Activated naive CD4-positive, alpha-beta T cell treated with anti-CD3 and anti-CD28 coated beads for 36 hours (primary cell): ENCODE measurements around the gene UTS2R. TPM values are rescaled to one million over a fixed set of nuclear protein-coding genes. Genes with fewer than 3 reads are reported as not detected.
"Not testable (repeated sequence)": the region's sequence is repeated elsewhere in the genome, so short reads cannot be mapped to it uniquely, and the experiment has no call there.

Experiments
- CTCF ChIA-PET: fragments of 350-600 bp; sonication (Branson Sonifier 250); formaldehyde crosslinking; loops from one replicate; lab custom pipeline; 2021; ENCODE audit warnings: antibody characterized with exemption; lab: Charles Lee
- DNase-seq: peaks from one replicate; pipeline ENCODE4 v3.0.0-alpha.2; 2020
- H3K27ac Mint-ChIP-seq: one replicate; pipeline ENCODE4 v1.8.0; 2021; ENCODE audit warnings: mild to moderate bottlenecking, mixed read lengths
- H3K27me3 Mint-ChIP-seq: one replicate; pipeline ENCODE4 v1.8.0; 2021; ENCODE audit warnings: low read depth, mixed read lengths
- H3K36me3 Mint-ChIP-seq: one replicate; pipeline ENCODE4 v1.8.0; 2021; ENCODE audit warnings: low read depth, mixed read lengths
- H3K4me1 Mint-ChIP-seq: one replicate; pipeline ENCODE4 v1.8.0; 2021; ENCODE audit warnings: low read depth, mixed read lengths
- H3K4me3 Mint-ChIP-seq: one replicate; pipeline ENCODE4 v1.8.0; 2021; ENCODE audit warnings: mild to moderate bottlenecking, moderate library complexity, mixed read lengths
- H3K9me3 Mint-ChIP-seq: one replicate; pipeline ENCODE4 v1.8.0; 2021; ENCODE audit warnings: mixed read lengths
- intact Hi-C: fragments of 100-400 bp; cut with micrococcal nuclease; formaldehyde crosslinking; loops from one replicate; pipeline ENCODE4 v1.15.1; 2023
- total RNA-seq, 2 experiments: library from RNA; stranded (reverse); gene quantifications; one replicate each; pipeline ENCODE4 v1.2.3, GENCODE V29; 2021

Gene UTS2R
- total RNA-seq, 2 experiments from 2014 or later = not detected

GRCh38 chr17:82373731-82374625 is 2.4 kb downstream of the UTS2R start:
- CTCF ChIA-PET = interaction anchor here (0.7 kb wide), 1 partner anchor 95 kb away, joined by 3 read pairs; no protein-coding TSS in a partner anchor
- H3K27me3 Mint-ChIP-seq = peaks cover 45% of the 10 kb centered on the region
- peaks cover 20% of the 10 kb centered on the region for H3K4me1 Mint-ChIP-seq
- no peaks in the 10 kb centered on the region for H3K36me3 Mint-ChIP-seq
- H3K9me3 Mint-ChIP-seq = no peaks in the 10 kb centered on the region
- no peak overlapping the region for H3K4me3 Mint-ChIP-seq
- DNase-seq = no peak
- intact Hi-C loops = no loop called here
- no peak overlapping the region for H3K27ac Mint-ChIP-seq

- no peaks in the 10 kb centered on the region for H3K9me3 Mint-ChIP-seq
- no peak for DNase-seq
- peaks cover 20% of the 10 kb centered on the region for H3K4me1 Mint-ChIP-seq
- peaks cover 40% of the 10 kb centered on the region for H3K27me3 Mint-ChIP-seq
- no peak overlapping the region for H3K4me3 Mint-ChIP-seq
- CTCF ChIA-PET = no interaction called here
- intact Hi-C loops = no loop called here
- H3K27ac Mint-ChIP-seq = no peak overlapping the region
- H3K36me3 Mint-ChIP-seq = no peaks in the 10 kb centered on the region
Observed at GRCh38 chr17:82374626-82375331, 3.2 kb downstream of the UTS2R start.

GRCh38 chr17:82375359-82376041 is 3.9 kb downstream of the UTS2R start:
- CTCF ChIA-PET = no interaction called here
- no peaks in the 10 kb centered on the region for H3K36me3 Mint-ChIP-seq
- peaks cover 18% of the 10 kb centered on the region for H3K4me1 Mint-ChIP-seq
- H3K27me3 Mint-ChIP-seq = peaks cover 42% of the 10 kb centered on the region
- no peak overlapping the region for H3K27ac Mint-ChIP-seq
- no peaks in the 10 kb centered on the region for H3K9me3 Mint-ChIP-seq
- H3K4me3 Mint-ChIP-seq = no peak overlapping the region
- DNase-seq = no peak
- intact Hi-C loops = no loop called here

GRCh38 chr17:82376042-82376730 is 4.6 kb downstream of the UTS2R start:
- Mint-ChIP-seq H3K4me3 (no peak overlapping the region), H3K36me3 (no peaks in the 10 kb centered on the region), H3K9me3 (no peaks in the 10 kb centered on the region), H3K27me3 (peaks cover 37% of the 10 kb centered on the region), H3K4me1 (peaks cover 12% of the 10 kb centered on the region), H3K27ac (no peak overlapping the region)
- intact Hi-C loops = no loop called here
- no peak for DNase-seq
- CTCF ChIA-PET = no interaction called here

- H3K4me1 Mint-ChIP-seq = peaks cover 10% of the 10 kb centered on the region
- peaks cover 40% of the 10 kb centered on the region for H3K27me3 Mint-ChIP-seq
- H3K36me3 Mint-ChIP-seq, intact Hi-C loops, DNase-seq, H3K9me3 Mint-ChIP-seq, H3K4me3 Mint-ChIP-seq, H3K27ac Mint-ChIP-seq: not testable (repeated sequence)
- CTCF ChIA-PET = interaction anchor here (0.6 to 0.7 kb wide), 2 partner anchors 22 to 105 kb away, joined by 3 read pairs; no protein-coding TSS in a partner anchor
Observed at GRCh38 chr17:82377294-82377693, 5.7 kb downstream of the UTS2R start.

GRCh38 chr17:82377924-82378740 is 6.6 kb downstream of the UTS2R start:
- no peaks in the 10 kb centered on the region for H3K9me3 Mint-ChIP-seq
- no peak for DNase-seq
- H3K27me3 Mint-ChIP-seq = peaks cover 32% of the 10 kb centered on the region
- CTCF ChIA-PET = interaction anchor here (0.6 to 1.3 kb wide), 3 partner anchors 21 to 106 kb away, joined by 3 to 5 read pairs (median 3); no protein-coding TSS in a partner anchor
- intact Hi-C loops = no loop called here
- peaks cover 2% of the 10 kb centered on the region for H3K4me1 Mint-ChIP-seq
- H3K27ac Mint-ChIP-seq = no peak overlapping the region
- H3K36me3 Mint-ChIP-seq = no peaks in the 10 kb centered on the region
- H3K4me3 Mint-ChIP-seq = no peak overlapping the region

- Mint-ChIP-seq H3K27me3 (peaks cover 28% of the 10 kb centered on the region), H3K4me3 (no peak overlapping the region), H3K4me1 (peaks cover 2% of the 10 kb centered on the region), H3K36me3 (no peaks in the 10 kb centered on the region), H3K9me3 (no peaks in the 10 kb centered on the region), H3K27ac (no peak overlapping the region)
- DNase-seq = no peak
- CTCF ChIA-PET = interaction anchor here (1.3 kb wide), 1 partner anchor 35 kb away, joined by 5 read pairs; no protein-coding TSS in a partner anchor
- intact Hi-C loops = no loop called here
Observed at GRCh38 chr17:82378741-82379021, 7.1 kb downstream of the UTS2R start.

GRCh38 chr17:82380860-82381702 is 9.5 kb downstream of the UTS2R start:
- DNase-seq = no peak
- CTCF ChIA-PET = interaction anchor here (0.7 kb wide), 1 partner anchor 453 kb away, joined by 3 read pairs; no protein-coding TSS in a partner anchor
- intact Hi-C loops = no loop called here
- Mint-ChIP-seq H3K4me3 (no peak overlapping the region), H3K27me3 (peaks cover 20% of the 10 kb centered on the region), H3K4me1 (peaks cover 2% of the 10 kb centered on the region), H3K27ac (no peak overlapping the region), H3K36me3 (no peaks in the 10 kb centered on the region), H3K9me3 (no peaks in the 10 kb centered on the region)

- DNase-seq, H3K9me3 Mint-ChIP-seq, H3K4me3 Mint-ChIP-seq, H3K36me3 Mint-ChIP-seq, intact Hi-C loops, H3K27ac Mint-ChIP-seq, H3K4me1 Mint-ChIP-seq, CTCF ChIA-PET: not testable (repeated sequence)
- peaks cover 16% of the 10 kb centered on the region for H3K27me3 Mint-ChIP-seq
Observed at GRCh38 chr17:82381703-82382009, 10.1 kb downstream of the UTS2R start.

- peaks cover 16% of the 10 kb centered on the region for H3K27me3 Mint-ChIP-seq
- CTCF ChIA-PET, H3K27ac Mint-ChIP-seq, H3K4me1 Mint-ChIP-seq, H3K9me3 Mint-ChIP-seq, H3K4me3 Mint-ChIP-seq, H3K36me3 Mint-ChIP-seq, intact Hi-C loops, DNase-seq: not testable (repeated sequence)
Observed at GRCh38 chr17:82382220-82382932, 10.8 kb downstream of the UTS2R start.
